ENCODE data around the gene GAR1. TPM values are rescaled to one million over a fixed set of nuclear protein-coding genes. Genes with fewer than 3 reads are reported as not detected.
"Not testable (repeated sequence)": the region's sequence is repeated elsewhere in the genome, so short reads cannot be mapped to it uniquely, and the experiment has no call there.

GAR1 gene
- total RNA-seq, 1 experiment from 2014 or later, result 7.8 TPM

DNA sequence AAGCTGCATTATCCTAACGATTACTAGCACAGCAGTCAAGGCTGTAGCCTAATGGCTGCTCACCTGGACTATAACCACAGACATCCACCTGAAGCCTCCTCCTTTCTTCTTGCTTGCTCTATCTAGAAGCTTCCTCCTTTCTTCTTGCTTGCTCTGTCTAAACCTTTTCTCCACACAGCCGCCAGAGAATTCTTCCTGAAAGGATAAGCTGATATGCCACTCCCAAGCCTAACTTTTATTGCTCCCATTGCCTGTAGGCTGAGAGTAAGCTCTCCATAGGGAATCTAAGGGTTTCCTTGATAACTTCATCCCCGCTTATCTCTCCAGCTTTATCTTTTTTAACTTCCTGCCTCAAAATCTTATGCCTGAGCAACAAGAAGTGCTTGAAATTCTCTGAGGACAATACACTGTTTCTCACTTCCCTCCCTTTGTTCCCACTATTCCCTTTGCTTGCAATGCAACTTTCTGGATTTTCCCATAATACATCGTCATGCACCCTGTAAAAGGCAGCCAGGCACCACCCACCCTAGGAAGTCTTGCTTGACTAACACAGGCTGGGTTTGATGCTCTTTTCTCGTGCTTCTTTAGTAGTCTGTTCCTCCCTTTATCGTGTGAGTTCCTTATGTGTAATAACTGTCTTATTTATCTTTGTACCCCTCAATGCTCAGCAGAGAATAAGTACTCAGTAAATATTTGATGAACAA is 31.0 kb downstream of the GAR1 start:
- DNase-seq (ENCODE audit: low read depth), result no peak

DNA sequence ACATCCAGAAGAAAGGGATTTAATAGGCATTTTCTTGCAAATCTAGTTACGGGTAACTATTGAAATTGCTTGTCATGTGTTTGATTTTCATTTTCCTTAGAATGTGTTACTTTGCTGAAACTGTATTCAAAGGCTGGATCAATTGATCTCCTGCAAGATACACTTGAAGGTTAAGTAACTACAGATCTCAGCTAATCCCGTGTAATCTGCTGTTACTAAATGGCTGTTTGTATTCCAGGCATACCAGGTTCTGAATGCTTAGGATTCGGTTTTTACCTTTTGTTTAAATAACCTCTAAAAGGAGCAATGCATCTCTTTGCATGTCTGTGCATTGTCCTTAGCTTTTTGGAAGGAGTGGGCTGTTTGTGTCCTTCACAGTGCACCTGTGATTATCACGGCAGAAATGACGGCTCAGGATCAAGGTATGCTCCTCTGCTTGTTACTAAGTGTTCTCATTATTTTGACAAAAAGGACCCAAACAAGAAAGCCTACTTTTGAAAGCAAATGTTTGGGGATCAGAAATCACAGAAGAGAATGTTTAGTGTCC is 32.4 kb downstream of the GAR1 start, which contains the start of gene LRIT3:
Gene LRIT3, plus strand, starts transcription at position 212 of the 547 bp plus-strand sequence. Its CDS starts 95 bp downstream, at position 307.
- DNase-seq (ENCODE audit: low read depth), result no peak

DNA sequence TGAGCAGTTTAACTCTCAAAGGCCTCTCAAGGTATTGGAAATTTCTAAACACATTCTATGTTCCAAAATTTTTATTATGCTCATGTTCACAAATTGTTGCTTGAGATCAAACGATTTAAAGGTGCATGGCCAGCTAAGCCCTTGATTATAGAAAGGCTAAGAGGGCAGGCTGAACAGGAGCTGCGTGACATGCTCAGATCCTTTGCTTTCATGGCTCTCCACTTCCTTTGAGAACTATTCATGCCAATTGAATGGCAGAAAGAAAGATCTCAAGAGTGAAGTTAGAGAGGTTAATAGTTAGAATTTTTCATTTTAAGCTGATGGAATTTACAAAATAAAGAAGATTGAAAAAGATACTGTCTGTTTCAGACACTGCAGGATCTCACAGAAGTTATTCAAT is 32.9 kb downstream of the GAR1 start:
- no peak for DNase-seq (ENCODE audit: low read depth)

DNA sequence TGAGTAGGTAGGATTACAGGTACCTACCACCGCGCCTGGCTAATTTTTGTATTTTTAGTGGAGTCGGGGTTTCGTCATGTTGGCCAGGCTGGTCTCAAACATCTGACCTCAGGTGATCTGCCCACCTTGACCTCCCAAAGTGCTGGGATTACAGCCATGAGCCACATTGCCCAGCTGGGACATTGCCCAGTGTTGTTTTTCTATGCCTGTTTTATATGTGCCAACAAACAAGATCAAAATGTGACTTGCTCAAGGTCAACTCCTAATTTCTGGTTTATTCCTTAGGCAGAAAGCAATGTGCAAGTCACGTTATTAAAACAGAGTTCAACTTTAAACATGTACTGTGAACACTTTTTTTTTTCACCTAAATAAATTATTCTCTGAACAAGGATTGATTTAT is 35.0 kb downstream of the GAR1 start:
- no peak for DNase-seq (ENCODE audit: low read depth)

DNA sequence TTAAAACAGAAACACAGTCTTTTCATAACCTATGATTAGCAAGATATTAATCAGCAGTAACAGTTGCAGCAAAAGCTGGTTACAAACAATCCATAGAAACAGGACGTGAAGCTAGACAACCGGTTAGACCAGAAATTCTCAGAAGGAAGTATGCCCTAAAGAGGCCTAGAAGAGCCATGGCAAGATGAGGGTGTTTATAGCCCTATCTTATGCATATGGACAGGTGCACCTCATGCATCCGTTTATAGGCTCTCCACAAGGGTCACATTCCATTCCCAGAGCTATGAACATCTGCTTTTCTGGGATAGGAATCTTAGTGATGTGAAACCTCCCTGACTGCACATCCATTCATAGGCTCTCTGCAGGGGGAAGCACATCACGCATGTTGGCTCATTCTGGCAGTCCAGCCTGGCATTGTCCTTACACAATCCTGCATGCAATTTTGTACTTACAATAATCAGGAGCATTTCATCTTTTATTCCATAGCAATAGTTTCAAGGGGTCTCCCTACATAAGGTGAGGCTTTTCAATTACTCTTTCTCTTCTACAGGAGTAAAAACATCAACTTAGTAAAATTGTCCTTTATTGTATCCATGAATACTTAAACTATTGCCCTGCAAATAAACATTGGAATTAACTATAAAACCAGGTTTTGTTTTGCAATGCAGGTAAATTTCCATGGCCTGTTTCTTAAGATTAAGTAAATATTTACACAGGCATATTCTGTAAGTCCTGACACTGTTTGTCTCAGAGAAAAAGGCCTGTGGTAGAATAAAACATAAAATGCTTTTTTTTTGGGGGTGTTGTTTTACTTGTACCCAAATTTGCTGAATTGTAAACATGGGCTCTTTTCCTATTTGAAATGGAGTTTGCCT is 44.1 kb downstream of the GAR1 start:
- not testable (repeated sequence) for DNase-seq (ENCODE audit: low read depth)

DNA sequence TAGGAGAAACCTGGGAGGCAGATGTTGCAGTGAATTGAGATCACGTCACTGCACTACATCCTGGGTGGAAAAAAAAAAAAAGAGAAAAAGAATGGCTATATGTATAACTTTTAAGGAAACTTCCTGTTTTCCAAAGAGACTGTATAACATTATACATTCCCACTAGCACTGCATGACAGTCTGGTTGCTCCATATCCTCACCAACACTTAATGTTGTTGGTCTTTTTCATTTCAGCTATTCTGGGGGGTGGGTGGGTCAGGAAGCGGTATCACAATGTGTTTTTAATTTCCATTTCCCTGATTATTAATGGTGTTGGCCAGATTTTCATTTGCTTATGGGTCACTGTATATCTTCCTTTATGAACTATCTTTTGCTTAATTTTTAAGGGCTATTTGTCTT is 45.7 kb downstream of the GAR1 start:
- no peak for DNase-seq (ENCODE audit: low read depth)

DNA sequence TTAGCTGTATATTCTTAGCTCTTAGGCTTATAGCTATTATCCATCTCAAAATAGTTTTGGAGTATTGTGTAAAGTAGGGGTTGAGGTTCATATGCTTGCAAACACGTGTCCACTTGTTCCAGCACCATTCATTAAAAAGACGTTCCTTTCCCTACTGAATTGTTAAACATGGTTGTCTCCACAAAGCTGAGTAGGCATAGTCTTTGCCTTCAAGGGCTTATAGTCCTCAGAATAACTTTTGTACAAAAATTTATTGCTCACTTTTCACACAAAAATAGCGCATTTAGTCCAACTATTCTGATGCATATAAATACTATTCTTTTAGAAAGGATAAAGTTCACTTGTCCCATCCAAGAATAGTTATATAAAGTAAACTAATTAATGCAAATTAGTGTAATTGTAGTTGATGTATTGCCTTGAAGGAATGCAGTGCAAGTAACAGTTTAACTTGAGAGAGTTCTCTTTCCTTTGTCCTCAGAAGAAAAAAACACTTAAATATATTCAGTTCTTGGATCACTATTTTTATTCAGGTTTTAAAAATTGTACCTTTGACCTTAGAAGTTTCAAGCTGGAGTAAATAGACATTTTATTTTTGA is 46.5 kb downstream of the GAR1 start:
- no peak for DNase-seq (ENCODE audit: low read depth)

DNA sequence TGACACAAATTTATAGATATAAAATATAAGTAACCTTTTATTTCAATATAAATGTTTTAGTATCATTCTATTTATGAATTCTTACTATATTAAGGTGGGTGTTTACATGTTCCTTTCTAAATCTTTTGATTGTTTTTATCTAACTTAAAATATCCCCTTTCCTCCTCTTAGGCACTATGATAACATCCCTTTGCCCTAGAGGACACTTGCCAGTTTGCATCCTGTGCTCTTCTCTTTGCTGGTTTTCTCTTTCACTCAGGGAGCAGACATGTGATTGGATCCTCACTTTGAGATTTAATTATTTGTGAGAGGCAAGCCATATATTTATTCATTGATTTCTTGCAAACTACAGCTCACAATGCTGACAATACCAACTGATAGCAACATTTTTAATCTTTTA is 48.6 kb downstream of the GAR1 start:
- DNase-seq (ENCODE audit: low read depth), result no peak

DNA sequence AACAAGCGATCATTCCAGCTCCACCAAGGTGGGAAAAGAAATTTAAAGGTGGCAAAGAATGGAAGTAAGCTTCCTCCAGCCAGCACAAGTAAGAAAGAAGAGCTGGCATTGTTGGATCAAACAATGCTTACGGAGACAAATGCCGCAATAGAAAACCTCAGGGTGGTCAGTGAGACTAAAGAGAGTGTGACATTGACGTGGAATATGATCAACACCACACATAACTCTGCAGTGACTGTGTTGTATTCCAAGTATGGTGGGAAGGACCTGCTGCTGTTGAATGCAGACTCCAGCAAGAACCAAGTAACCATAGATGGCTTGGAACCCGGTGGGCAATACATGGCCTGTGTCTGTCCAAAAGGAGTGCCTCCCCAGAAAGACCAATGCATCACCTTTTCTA is 54.5 kb downstream of the GAR1 start:
- DNase-seq (ENCODE audit: low read depth), result no peak

DNA sequence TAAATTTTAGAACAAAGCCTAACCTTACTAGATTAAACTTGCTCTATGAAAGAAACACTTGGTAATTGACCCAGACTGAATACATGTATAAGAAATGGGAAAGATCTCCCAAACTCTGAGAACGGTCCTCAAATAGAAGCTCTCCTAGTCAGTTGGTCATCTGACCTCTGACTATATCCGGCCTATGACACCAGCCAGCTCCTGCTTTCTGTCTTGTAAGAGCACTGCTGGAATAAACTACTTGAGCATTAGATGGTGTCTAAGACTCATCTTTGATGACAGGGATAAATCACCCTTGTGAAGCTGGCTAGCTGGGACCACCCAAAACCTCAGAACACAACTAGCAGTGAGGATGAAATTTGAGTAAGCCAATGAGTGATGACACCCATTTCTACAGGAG is 56.5 kb downstream of the GAR1 start:
- DNase-seq (ENCODE audit: low read depth), result no peak

DNA sequence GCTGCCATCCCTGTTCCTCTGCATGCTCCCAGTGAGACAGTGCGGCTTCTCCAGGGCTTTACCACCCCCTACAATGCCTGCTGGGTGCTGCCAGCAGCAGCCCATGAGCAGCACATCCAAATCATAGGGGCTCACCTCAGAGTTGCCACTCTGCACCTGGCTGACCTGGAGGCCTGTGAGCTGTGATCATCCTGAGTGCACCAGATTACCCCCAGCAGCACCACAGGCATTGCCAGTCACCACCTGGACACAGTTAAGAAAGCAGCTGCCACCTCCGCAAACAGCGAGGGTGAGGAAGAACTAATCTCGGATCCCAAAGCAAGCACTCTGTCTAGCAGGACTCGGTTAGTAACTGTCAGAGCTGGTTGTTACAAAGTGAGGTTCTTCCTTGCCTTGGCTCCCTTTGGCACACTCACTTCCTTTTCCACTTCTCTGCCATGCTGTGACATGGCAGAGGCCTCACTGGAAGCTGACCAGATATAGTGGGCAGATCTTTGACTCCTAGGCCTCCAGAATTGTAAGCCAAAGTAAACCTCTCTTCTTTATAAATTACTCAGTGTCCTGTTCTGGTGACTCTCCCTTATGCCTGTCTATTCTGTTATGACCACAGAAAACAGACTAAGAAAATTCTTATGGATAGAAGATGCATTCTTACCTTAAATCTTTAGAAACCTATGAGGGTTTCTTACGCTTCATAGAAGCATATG is 57.5 kb downstream of the GAR1 start:
- no peak for DNase-seq (ENCODE audit: low read depth)

DNA sequence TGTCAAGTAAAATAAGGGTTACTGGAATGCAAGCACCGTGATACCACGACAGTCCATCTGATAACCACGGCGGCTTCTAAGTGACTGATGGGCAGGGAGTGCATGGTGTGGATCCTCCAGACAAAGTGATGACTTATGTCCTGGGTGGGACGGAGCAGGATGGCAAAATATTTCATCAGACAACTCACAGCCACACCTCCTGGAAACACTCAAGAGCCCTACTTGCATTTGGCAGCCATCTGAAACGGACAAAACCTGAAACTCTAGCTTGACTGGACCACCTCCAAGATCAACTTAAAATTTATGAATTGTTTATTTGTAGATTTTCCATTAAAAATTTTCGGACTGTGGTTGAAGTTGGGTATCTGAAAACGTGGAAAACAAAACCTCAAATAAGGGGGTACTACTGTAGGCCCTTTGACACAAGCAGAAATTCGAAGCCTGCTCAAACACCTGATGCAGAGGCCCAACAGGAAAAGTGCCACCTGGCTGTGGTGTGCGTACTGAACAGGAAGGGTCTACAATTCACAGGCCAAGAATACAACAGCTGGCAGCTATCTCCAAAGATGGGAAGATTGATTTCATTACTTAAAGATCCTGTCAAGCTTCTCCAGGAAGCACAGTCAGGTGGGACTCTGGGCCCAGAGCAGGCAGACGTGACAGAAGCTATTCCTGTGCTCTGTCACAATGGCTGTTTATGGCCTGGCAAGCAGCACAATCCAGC is 58.4 kb downstream of the GAR1 start:
- no peak for DNase-seq (ENCODE audit: low read depth)

Other genes with a start within 250 kb of the GAR1 start
- 36.6 and 37.5 TPM in 2 replicates for gene CASP6, start 112.3 kb upstream of the GAR1 start, total RNA-seq (2014; rRNA removed; shearing (Covaris generic))
- 9.1 and 62.4 TPM in 2 replicates for gene PLA2G12A, start 85.7 kb upstream of the GAR1 start, total RNA-seq (2014; rRNA removed; shearing (Covaris generic))
- gene CFI, start 13.8 kb upstream of the GAR1 start, total RNA-seq (2014; rRNA removed; shearing (Covaris generic)), result 1.1 and 1.6 TPM in 2 replicates
- not detected in 2 replicates for gene RRH, start 12.2 kb downstream of the GAR1 start, total RNA-seq (2014; rRNA removed; shearing (Covaris generic))
- not detected in 2 replicates for gene LRIT3, start 32.3 kb downstream of the GAR1 start, total RNA-seq (2014; rRNA removed; shearing (Covaris generic))
- 1.9 and 4.2 TPM in 2 replicates for gene EGF, start 97.1 kb downstream of the GAR1 start, total RNA-seq (2014; rRNA removed; shearing (Covaris generic))

Measured in RPMI7951 (cell line).